Stimulated activated naive CD8-positive, alpha-beta T cell treated with anti-CD3 and anti-CD28 coated beads, Interleukin-15, Interleukin-2, amounts not matched to agents 100 ng/mL and 50 ng/mL, for 24 hours (primary cell): Measurements from ENCODE around the gene PAX8.

Experiments used
- H3K27ac Mint-ChIP-seq: one replicate; pipeline ENCODE4 v1.8.0; 2021; ENCODE audit warnings: mild to moderate bottlenecking, mixed read lengths
- H3K27me3 Mint-ChIP-seq: one replicate; pipeline ENCODE4 v1.8.0; 2021; ENCODE audit warnings: mixed read lengths
- H3K36me3 Mint-ChIP-seq: one replicate; pipeline ENCODE4 v1.8.0; 2021; ENCODE audit warnings: low read depth, mixed read lengths
- H3K4me1 Mint-ChIP-seq: one replicate; pipeline ENCODE4 v1.8.0; 2021; ENCODE audit warnings: low read depth, mixed read lengths
- H3K4me3 Mint-ChIP-seq: one replicate; pipeline ENCODE4 v1.8.0; 2021; ENCODE audit warnings: mild to moderate bottlenecking, mixed read lengths
- H3K9me3 Mint-ChIP-seq: one replicate; pipeline ENCODE4 v1.8.0; 2021; ENCODE audit warnings: mixed read lengths

PAX8 gene

DNA sequence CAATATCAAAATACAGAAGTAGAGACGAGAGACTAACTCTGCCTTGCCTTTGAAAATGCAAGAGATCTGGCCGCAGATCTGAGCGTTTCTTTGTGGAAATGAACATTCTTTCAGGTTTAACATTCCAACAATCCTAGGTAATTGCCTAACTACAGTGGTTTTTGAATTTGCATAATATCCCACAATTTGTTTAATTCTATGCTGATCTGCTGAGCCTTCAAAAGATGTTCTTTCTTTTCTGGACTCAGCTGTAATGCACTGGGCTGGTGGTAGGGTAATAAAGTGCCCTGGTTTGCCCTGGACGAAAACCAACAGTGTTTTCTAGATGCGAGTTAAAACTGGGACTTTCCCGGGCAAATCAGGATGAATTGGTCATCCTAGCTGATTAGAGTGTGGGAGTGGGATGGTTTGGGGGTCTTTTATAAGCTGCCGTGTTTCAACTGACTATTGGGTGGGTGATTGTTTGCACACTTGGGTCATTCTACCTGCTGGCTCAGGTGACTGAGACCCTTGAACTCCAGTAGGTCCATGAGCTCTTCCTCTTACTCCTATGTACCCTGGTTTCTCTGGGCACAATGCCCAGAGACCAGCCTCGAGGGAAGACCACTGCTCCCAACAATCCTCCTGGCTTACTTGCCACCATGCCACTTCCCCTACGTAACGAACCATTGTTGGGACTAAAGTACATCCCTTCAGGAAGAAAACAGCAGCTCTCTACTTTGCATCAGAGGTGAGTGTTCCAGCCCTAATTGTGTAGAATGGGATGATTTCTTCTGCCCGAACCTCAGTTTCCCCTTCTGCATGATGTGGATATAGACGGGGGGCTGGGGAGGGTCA is 3.4 kb upstream of the PAX8 start:
- peaks cover 27% of the 10 kb centered on the region for H3K27me3 Mint-ChIP-seq
- no peaks in the 10 kb centered on the region for H3K36me3 Mint-ChIP-seq
- no peak overlapping the region for H3K4me3 Mint-ChIP-seq

DNA sequence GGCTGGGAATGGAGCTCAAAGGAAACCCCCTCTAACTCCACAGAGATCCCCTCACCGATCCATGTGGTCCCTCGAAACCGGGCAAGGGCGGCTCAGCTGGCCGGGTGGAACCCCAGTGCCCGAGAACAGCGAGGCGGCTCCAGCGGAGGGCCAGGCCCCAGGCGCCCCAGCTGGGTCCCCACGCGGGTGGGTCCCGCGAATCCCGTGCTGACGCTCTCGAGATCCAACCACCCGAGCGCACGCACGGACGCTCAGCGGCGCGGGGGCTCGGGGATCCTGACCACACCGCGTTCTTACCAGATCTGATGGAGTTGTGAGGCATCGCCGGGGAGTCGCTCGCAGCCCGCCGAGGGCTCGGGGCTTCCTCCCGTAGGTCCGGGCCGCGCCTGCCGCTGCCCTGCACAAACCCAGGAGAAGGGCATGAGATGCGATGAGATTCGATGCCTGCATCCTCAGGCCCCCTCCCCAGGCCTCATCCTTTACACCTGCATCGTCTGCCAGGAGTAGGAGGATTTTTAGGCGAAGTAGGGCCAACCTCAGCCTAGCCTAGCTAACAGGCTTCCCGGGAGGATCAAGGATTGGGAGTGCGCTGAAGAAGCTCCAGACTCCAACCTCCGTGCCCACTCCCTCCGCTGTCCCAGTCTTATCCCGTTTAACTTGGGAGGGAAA is 514 bp downstream of the PAX8 start:
- Mint-ChIP-seq H3K9me3 (no peaks in the 10 kb centered on the region), H3K4me3 (no peak overlapping the region), H3K36me3 (no peaks in the 10 kb centered on the region), H3K27ac (no peak overlapping the region), H3K27me3 (peaks cover 65% of the 10 kb centered on the region), H3K4me1 (peaks cover 17% of the 10 kb centered on the region)

More for the DNA sequence above, 3.4 kb upstream of the PAX8 start:
- H3K4me1 Mint-ChIP-seq = peaks cover 3% of the 10 kb centered on the region
- no peaks in the 10 kb centered on the region for H3K9me3 Mint-ChIP-seq
- no peak overlapping the region for H3K27ac Mint-ChIP-seq

DNA sequence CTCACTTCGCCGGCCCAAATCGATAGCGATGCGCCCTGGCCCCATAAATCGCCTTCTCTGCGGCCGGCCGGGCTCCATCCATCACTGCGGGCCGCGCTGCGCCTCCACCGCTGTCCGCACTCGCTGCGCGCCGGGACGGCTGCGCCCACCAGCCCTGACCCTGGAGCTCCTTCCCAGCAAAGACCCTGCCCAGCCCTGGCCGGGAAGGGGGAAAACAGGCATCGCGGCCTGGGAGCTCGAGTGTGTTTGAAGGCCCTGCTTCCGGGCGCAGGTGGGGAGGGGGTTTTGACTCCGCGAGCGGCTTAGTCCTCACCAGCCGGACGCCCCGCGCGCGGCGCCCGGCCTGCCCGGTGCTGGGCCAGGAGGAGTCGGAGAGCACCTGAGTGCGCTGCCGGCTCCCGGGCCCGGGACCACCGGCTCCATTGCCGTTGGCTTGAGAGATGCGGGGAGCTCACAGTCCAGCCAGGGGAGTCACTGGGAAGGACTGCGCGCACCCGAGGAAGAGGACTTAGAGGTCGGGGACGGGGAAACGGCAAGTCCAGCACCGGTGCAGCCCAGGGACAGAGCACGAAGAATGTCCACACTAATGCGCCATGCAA is 1.1 kb downstream of the PAX8 start:
- no peak overlapping the region for H3K27ac Mint-ChIP-seq

DNA sequence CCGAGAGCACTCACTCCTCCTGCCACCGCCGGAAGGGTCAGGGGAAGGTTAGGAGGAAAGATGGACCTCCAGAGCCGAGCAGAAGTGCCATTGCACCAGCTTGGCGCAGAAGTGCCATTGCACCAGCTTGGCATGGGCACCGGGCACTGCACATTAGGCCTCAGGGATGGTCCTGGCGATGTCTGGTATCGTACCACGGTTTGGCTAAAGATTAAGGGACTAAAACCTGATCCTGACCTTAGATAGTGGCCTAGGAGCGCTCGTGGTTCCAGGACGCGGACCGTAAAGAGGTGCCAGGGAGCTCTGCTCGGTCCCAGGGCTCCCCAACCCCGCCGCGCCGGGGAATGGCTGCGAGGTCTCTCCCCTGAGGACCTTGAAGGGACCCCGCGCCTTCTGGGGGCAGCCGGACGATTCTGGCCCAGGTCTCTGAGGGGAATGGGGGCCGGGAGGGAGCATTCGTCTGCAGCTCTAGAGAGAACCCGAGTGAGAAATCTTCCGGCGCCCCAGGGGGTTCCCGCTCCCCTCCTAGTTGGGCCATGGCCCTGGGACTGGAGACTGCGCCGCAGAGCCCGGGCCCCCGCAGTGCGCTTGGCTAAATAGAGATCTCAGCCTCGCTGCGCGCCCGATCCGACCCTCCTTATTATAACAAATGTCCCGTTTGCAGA is 1.8 kb downstream of the PAX8 start:
- no peaks in the 10 kb centered on the region for H3K36me3 Mint-ChIP-seq
- H3K4me1 Mint-ChIP-seq = peaks cover 25% of the 10 kb centered on the region
- no peak overlapping the region for H3K27ac Mint-ChIP-seq
- H3K27me3 Mint-ChIP-seq = peaks cover 78% of the 10 kb centered on the region
- peak overlapping the region; percentile 26 for H3K4me3 Mint-ChIP-seq
- H3K9me3 Mint-ChIP-seq = no peaks in the 10 kb centered on the region

More for the DNA sequence above, 1.1 kb downstream of the PAX8 start:
- H3K9me3 Mint-ChIP-seq = no peaks in the 10 kb centered on the region
- no peaks in the 10 kb centered on the region for H3K36me3 Mint-ChIP-seq
- peaks cover 22% of the 10 kb centered on the region for H3K4me1 Mint-ChIP-seq
- peaks cover 72% of the 10 kb centered on the region for H3K27me3 Mint-ChIP-seq
- peak overlapping the region; percentile 26 for H3K4me3 Mint-ChIP-seq

DNA sequence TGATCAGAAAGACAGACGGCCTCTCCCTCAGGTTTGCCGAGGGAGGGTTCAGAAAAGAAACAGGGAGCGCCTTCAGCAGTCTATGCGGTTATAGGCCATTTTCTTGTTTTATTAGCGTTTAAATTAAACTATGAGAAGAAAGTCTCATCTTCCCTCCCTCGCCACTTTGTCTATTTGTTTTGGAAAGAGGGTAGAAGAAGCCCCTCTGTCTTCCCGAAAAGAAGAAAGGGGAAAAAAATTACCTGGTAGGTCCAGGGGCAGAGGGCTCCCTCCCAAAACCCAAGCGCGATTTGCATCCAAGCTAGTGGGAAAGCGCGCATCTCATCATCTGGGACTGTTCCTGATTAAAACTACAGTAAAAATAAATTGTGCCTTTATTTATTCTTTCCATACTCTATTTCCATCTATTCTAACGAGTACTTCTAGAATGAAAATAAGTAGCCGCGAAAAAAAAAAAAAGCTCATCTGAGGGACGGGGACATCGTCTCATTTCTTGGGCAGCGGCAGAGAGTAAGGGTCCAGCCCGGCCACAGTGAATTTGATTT is 2.4 kb downstream of the PAX8 start:
- Mint-ChIP-seq H3K36me3 (no peaks in the 10 kb centered on the region), H3K27ac (no peak overlapping the region), H3K4me1 (peaks cover 25% of the 10 kb centered on the region), H3K27me3 (peaks cover 82% of the 10 kb centered on the region), H3K4me3 (no peak overlapping the region), H3K9me3 (no peaks in the 10 kb centered on the region)

DNA sequence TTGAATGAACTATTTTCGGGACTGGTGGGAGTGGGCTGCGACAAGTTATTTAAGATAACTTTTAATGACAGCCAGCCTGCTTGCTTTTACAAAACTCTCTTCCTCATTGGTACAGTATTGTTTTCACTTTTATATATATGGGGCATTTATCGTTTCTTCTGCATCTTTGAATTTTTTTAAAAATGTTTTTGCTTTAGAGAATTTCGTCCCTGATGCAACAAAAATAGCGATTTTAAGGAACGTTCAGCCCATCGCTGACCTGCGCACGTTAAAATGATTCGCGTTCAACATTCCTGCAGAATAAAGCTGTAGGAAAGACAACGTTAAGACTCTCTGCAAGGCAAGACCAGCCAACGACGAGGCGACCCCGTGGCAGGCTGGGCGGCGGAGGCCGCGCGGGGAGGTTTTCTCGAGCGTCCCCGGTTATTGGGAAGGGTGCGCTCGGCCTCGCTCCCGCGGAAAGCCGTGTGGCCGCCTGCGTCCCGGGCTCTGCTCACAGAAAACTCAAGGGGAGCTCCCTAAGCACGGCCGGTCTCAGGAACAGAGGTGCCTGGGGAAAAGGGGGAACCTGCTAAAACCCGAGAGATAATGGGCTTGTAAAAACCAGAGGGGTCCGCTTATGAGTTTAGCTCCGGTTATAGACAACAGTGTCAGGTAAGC is 3.0 kb downstream of the PAX8 start:
- Mint-ChIP-seq H3K36me3 (no peaks in the 10 kb centered on the region), H3K27ac (no peak overlapping the region), H3K4me3 (no peak overlapping the region), H3K4me1 (peaks cover 25% of the 10 kb centered on the region), H3K9me3 (no peaks in the 10 kb centered on the region), H3K27me3 (peaks cover 80% of the 10 kb centered on the region)

GRCh38 chr2:113274432-113274831 is 4.3 kb downstream of the PAX8 start:
- H3K4me3 Mint-ChIP-seq = no peak overlapping the region
- H3K36me3 Mint-ChIP-seq = no peaks in the 10 kb centered on the region
- peaks cover 25% of the 10 kb centered on the region for H3K4me1 Mint-ChIP-seq
- H3K27ac Mint-ChIP-seq = no peak overlapping the region
- peaks cover 68% of the 10 kb centered on the region for H3K27me3 Mint-ChIP-seq
- H3K9me3 Mint-ChIP-seq = no peaks in the 10 kb centered on the region

GRCh38 chr2:113273981-113274380 is 4.7 kb downstream of the PAX8 start:
- H3K27ac Mint-ChIP-seq = no peak overlapping the region
- H3K36me3 Mint-ChIP-seq = no peaks in the 10 kb centered on the region
- H3K4me1 Mint-ChIP-seq = peaks cover 25% of the 10 kb centered on the region
- no peak overlapping the region for H3K4me3 Mint-ChIP-seq
- H3K27me3 Mint-ChIP-seq = peaks cover 63% of the 10 kb centered on the region
- H3K9me3 Mint-ChIP-seq = no peaks in the 10 kb centered on the region

GRCh38 chr2:113273027-113273551 is 5.6 kb downstream of the PAX8 start:
- no peak overlapping the region for H3K4me3 Mint-ChIP-seq
- no peaks in the 10 kb centered on the region for H3K36me3 Mint-ChIP-seq
- no peak overlapping the region for H3K27ac Mint-ChIP-seq
- H3K9me3 Mint-ChIP-seq = no peaks in the 10 kb centered on the region
- peaks cover 58% of the 10 kb centered on the region for H3K27me3 Mint-ChIP-seq
- H3K4me1 Mint-ChIP-seq = peaks cover 25% of the 10 kb centered on the region

- H3K4me1 Mint-ChIP-seq = peaks cover 25% of the 10 kb centered on the region
- H3K27me3 Mint-ChIP-seq = peaks cover 58% of the 10 kb centered on the region
- H3K27ac Mint-ChIP-seq = no peak overlapping the region
- no peaks in the 10 kb centered on the region for H3K9me3 Mint-ChIP-seq
- H3K4me3 Mint-ChIP-seq = no peak overlapping the region
- H3K36me3 Mint-ChIP-seq = no peaks in the 10 kb centered on the region
These were observed 6.2 kb downstream of the PAX8 start for GRCh38 chr2:113272477-113272876.

GRCh38 chr2:113268621-113269360 is 9.9 kb downstream of the PAX8 start:
- H3K9me3 Mint-ChIP-seq = no peaks in the 10 kb centered on the region
- H3K36me3 Mint-ChIP-seq = peaks cover 13% of the 10 kb centered on the region
- peaks cover 26% of the 10 kb centered on the region for H3K27me3 Mint-ChIP-seq
- peaks cover 12% of the 10 kb centered on the region for H3K4me1 Mint-ChIP-seq
- no peak overlapping the region for H3K4me3 Mint-ChIP-seq
- no peak overlapping the region for H3K27ac Mint-ChIP-seq

GRCh38 chr2:113266431-113266830 is 12.3 kb downstream of the PAX8 start:
- Mint-ChIP-seq H3K9me3 (no peaks in the 10 kb centered on the region), H3K4me1 (no peaks in the 10 kb centered on the region), H3K36me3 (peaks cover 13% of the 10 kb centered on the region), H3K27ac (no peak overlapping the region), H3K27me3 (peaks cover 3% of the 10 kb centered on the region), H3K4me3 (no peak overlapping the region)

GRCh38 chr2:113264713-113265403 is 13.9 kb downstream of the PAX8 start:
- H3K4me1 Mint-ChIP-seq = no peaks in the 10 kb centered on the region
- H3K27me3 Mint-ChIP-seq = peaks cover 3% of the 10 kb centered on the region
- no peaks in the 10 kb centered on the region for H3K9me3 Mint-ChIP-seq
- no peak overlapping the region for H3K4me3 Mint-ChIP-seq
- H3K27ac Mint-ChIP-seq = no peak overlapping the region
- H3K36me3 Mint-ChIP-seq = peaks cover 13% of the 10 kb centered on the region
